SK-N-SH treated with all-trans-retinoic acid at 6 μM for 48 hours (cell line): ENCODE data around the gene HMCN2.

Source experiments
- ARNTL ChIP-seq: fragments of 450-650 bp; formaldehyde crosslinking; IDR thresholded peaks from 2 replicates; pipeline ENCODE4 v1.5.0; 2020; ENCODE audit warnings: low read depth, mild to moderate bottlenecking, moderate library complexity, borderline replicate concordance
- CREB5 ChIP-seq: fragments of 250-450 bp; sonication (Bioruptor Pico); IDR thresholded peaks from 2 replicates; pipeline ENCODE4 v1.5.1; 2020; ENCODE audit warnings: low read depth, mild to moderate bottlenecking, moderate library complexity
- CSRNP3 ChIP-seq: fragments of 250-450 bp; sonication (Bioruptor Pico); IDR thresholded peaks from 2 replicates; pipeline ENCODE4 v1.5.1; 2021; ENCODE audit warnings: mild to moderate bottlenecking, moderate library complexity
- OSR1 ChIP-seq: fragments of 250-450 bp; sonication (Bioruptor Pico); IDR thresholded peaks from 2 replicates; pipeline ENCODE4 v1.8.0; 2022; ENCODE audit warnings: moderate library complexity, mild to moderate bottlenecking, inconsistent platforms
- PATZ1 ChIP-seq: fragments of 250-450 bp; sonication (Bioruptor Pico); IDR thresholded peaks from 2 replicates; pipeline ENCODE4 v1.8.0; 2020; ENCODE audit warnings: mild to moderate bottlenecking, moderate library complexity, borderline replicate concordance
- PPARA ChIP-seq: fragments of 250-450 bp; sonication (Bioruptor Pico); IDR thresholded peaks from 2 replicates; pipeline ENCODE4 v1.5.0; 2020; ENCODE audit warnings: mild to moderate bottlenecking, borderline replicate concordance
- RARB ChIP-seq: fragments of 250-450 bp; sonication (Bioruptor Pico); IDR thresholded peaks from 2 replicates; pipeline ENCODE4 v1.8.0; 2021; ENCODE audit warnings: mild to moderate bottlenecking, moderate library complexity
- ZC3H10 ChIP-seq: fragments of 250-450 bp; sonication (Bioruptor Pico); IDR thresholded peaks from 2 replicates; pipeline ENCODE4 v1.5.1; 2021; ENCODE audit warnings: mild to moderate bottlenecking, moderate library complexity
- ZFP3 ChIP-seq: fragments of 250-450 bp; sonication (Bioruptor Pico); IDR thresholded peaks from 2 replicates; pipeline ENCODE4 v1.5.0; 2020; ENCODE audit warnings: mild to moderate bottlenecking, moderate library complexity
- ZFP30 ChIP-seq: fragments of 450-650 bp; formaldehyde crosslinking; IDR thresholded peaks from 2 replicates; pipeline ENCODE4 v1.5.0; 2022; ENCODE audit warnings: mild to moderate bottlenecking, moderate library complexity
- ZNF70 ChIP-seq: fragments of 450-650 bp; formaldehyde crosslinking; IDR thresholded peaks from 2 replicates; pipeline ENCODE4 v1.5.0; 2020; ENCODE audit warnings: mild to moderate bottlenecking, moderate library complexity

GRCh38 chr9:130284249-130284625 is 18.7 kb downstream of the HMCN2 start:
- TF ChIP-seq ZFP3 (CRISPR knock-in tag), result no peak
- TF ChIP-seq RARB (CRISPR knock-in tag), result no peak
- no peak for TF ChIP-seq ZNF70 (CRISPR knock-in tag)
- no peak for TF ChIP-seq PATZ1 (CRISPR knock-in tag)
- TF ChIP-seq PPARA (CRISPR knock-in tag), result no peak
- no peak for TF ChIP-seq ZC3H10
- no peak for TF ChIP-seq ARNTL
- TF ChIP-seq ZFP30 (CRISPR knock-in tag), result no peak
- no peak for TF ChIP-seq OSR1 (CRISPR knock-in tag)
- no peak for TF ChIP-seq CREB5 (CRISPR knock-in tag)
- TF ChIP-seq CSRNP3 (CRISPR knock-in tag), result no peak
